Muscle layer of duodenum (tissue), 2 donors: ENCODE results near the gene HAO2.
"Not testable (repeated sequence)": the region's sequence is repeated elsewhere in the genome, so short reads cannot be mapped to it uniquely, and the experiment has no call there.

Source experiments
- H3K27ac ChIP-seq: one replicate; pipeline ENCODE4 v1.7.0; 2013; ENCODE audit warnings: mild to moderate bottlenecking, low read length
- H3K27me3 ChIP-seq: one replicate; pipeline ENCODE4 v1.7.0; 2013; ENCODE audit warnings: low read depth, mild to moderate bottlenecking, control low read depth, low read length
- H3K36me3 ChIP-seq, 2 donors: one replicate each; pipeline ENCODE4 v1.7.0; 2013; ENCODE audit warnings: low read length in 2 of 2, control low read depth in 1 of 2, mild to moderate bottlenecking in 1 of 2; ENCODE audit not compliant: insufficient read depth in 2 of 2, control insufficient read depth in 1 of 2
- H3K4me1 ChIP-seq, 2 donors: one replicate each; pipeline ENCODE4 v1.7.0; 2013; ENCODE audit warnings: low read length in 2 of 2, mild to moderate bottlenecking in 2 of 2, control low read depth in 1 of 2, moderate library complexity in 1 of 2; ENCODE audit not compliant: insufficient read depth in 2 of 2, control insufficient read depth in 1 of 2
- H3K4me3 ChIP-seq, 2 donors: one replicate each; pipeline ENCODE4 v1.7.0; 2013; ENCODE audit warnings: low read length in 2 of 2, low read depth in 1 of 2, mild to moderate bottlenecking in 1 of 2
- H3K9me3 ChIP-seq, 2 donors: one replicate each; pipeline ENCODE4 v1.7.0; 2013; ENCODE audit warnings: low read length in 2 of 2, control low read depth in 1 of 2, mild to moderate bottlenecking in 1 of 2; ENCODE audit not compliant: control insufficient read depth in 1 of 2
- donor health status: healthy.

HAO2 gene

GRCh38 chr1:119348941-119349340, 19.6 kb upstream of the HAO2 start:
- Histone ChIP-seq H3K4me1 (no peaks in the 10 kb centered on the region), H3K36me3 (no peaks in the 10 kb centered on the region), H3K27me3 (no peaks in the 10 kb centered on the region), H3K9me3 (peaks cover 0 to 3% of the 10 kb centered on the region in 2 donors), H3K27ac (no peak overlapping the region), H3K4me3 (no peak overlapping the region)

DNA sequence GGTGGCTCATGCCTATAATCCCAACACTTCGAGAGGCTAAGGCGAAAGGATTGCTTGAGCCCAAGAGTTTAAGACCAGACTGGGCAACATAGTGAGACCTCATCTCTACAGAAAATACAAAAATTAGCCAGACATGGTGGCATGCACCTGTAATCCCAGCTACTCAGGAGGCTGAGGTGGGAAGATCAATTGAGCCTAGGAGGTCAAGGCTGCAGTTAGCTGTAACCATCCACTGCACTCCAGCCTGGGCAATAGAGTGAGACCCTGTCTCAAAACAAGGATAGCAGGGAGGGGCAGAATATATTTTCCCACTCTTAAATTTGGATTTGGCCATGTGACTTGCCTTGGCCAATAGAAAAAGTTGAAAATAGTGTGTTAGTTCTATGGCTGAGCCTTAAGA, 17.7 kb upstream of the HAO2 start:
- H3K4me3 ChIP-seq, H3K9me3 ChIP-seq, H3K27me3 ChIP-seq, H3K36me3 ChIP-seq, H3K27ac ChIP-seq, H3K4me1 ChIP-seq: not testable (repeated sequence)

DNA sequence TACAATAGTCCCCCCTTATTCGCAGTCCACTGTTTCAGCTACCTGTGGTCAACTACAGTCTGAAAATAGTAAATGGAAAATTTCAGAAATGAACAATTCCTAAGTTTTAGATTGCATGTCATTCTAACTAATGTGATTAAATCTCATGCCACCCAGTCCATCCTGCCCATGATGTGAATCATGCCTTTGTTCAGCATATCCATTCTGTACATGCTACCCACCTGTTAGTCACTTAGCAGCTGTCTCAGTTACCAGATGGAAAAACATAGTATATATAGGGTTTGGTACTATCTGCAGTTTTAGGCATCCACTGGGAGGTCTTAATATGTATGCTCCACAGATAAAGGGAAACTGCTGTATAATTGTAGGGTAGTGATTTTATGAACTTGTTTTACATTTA, 16.6 kb upstream of the HAO2 start:
- H3K4me3 ChIP-seq: no peak overlapping the region
- H3K27ac ChIP-seq: no peak overlapping the region
- no peaks in the 10 kb centered on the region for H3K9me3 ChIP-seq
- H3K4me1 ChIP-seq: no peaks in the 10 kb centered on the region
- no peaks in the 10 kb centered on the region for H3K36me3 ChIP-seq
- no peaks in the 10 kb centered on the region for H3K27me3 ChIP-seq

GRCh38 chr1:119353836-119354235, 14.7 kb upstream of the HAO2 start:
- Histone ChIP-seq H3K27ac (no peak overlapping the region), H3K36me3 (no peaks in the 10 kb centered on the region), H3K4me3 (no peak overlapping the region), H3K4me1 (no peaks in the 10 kb centered on the region), H3K9me3 (no peaks in the 10 kb centered on the region), H3K27me3 (no peaks in the 10 kb centered on the region)

- no peak overlapping the region for H3K27ac ChIP-seq
- no peaks in the 10 kb centered on the region for H3K4me1 ChIP-seq
- H3K27me3 ChIP-seq: no peaks in the 10 kb centered on the region
- H3K36me3 ChIP-seq: no peaks in the 10 kb centered on the region
- H3K4me3 ChIP-seq: no peak overlapping the region
- no peaks in the 10 kb centered on the region for H3K9me3 ChIP-seq
Measured at GRCh38 chr1:119358636-119359035, 9.9 kb upstream of the HAO2 start.

DNA sequence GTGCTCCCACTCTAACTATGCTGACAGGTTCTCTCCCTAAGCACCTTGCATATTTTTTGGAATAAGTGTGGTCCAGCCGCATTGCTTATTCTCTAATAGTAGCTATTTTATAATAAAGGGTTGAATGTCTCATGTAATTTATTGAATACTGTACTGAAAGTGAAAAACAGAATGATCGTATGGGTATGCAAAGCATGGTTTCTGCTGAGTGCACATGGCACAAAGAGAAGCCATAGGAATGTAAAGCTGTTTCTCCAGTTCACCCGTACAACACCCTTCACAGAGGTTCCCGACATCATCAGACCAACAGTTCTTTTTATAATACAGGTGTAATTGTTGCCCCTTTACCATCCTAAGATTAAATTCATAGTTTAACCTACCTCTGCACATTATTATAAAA, 8.9 kb upstream of the HAO2 start:
- no peaks in the 10 kb centered on the region for H3K27me3 ChIP-seq
- no peaks in the 10 kb centered on the region for H3K4me1 ChIP-seq
- no peaks in the 10 kb centered on the region for H3K36me3 ChIP-seq
- no peak overlapping the region for H3K4me3 ChIP-seq
- H3K27ac ChIP-seq: no peak overlapping the region
- H3K9me3 ChIP-seq: no peaks in the 10 kb centered on the region

GRCh38 chr1:119361205-119361604, 7.4 kb upstream of the HAO2 start:
- no peak overlapping the region for H3K4me3 ChIP-seq
- no peaks in the 10 kb centered on the region for H3K27me3 ChIP-seq
- H3K27ac ChIP-seq: no peak overlapping the region
- no peaks in the 10 kb centered on the region for H3K4me1 ChIP-seq
- H3K36me3 ChIP-seq: no peaks in the 10 kb centered on the region
- no peaks in the 10 kb centered on the region for H3K9me3 ChIP-seq

- Histone ChIP-seq H3K36me3 (no peaks in the 10 kb centered on the region), H3K27ac (no peak overlapping the region), H3K4me1 (no peaks in the 10 kb centered on the region), H3K9me3 (no peaks in the 10 kb centered on the region), H3K4me3 (no peak overlapping the region), H3K27me3 (no peaks in the 10 kb centered on the region)
Measured at GRCh38 chr1:119361620-119362344, 6.8 kb upstream of the HAO2 start.

GRCh38 chr1:119363162-119363561, 5.4 kb upstream of the HAO2 start:
- H3K36me3 ChIP-seq: no peaks in the 10 kb centered on the region
- H3K4me3 ChIP-seq: no peak overlapping the region
- H3K4me1 ChIP-seq: no peaks in the 10 kb centered on the region
- no peak overlapping the region for H3K27ac ChIP-seq
- H3K9me3 ChIP-seq: no peaks in the 10 kb centered on the region
- no peaks in the 10 kb centered on the region for H3K27me3 ChIP-seq

DNA sequence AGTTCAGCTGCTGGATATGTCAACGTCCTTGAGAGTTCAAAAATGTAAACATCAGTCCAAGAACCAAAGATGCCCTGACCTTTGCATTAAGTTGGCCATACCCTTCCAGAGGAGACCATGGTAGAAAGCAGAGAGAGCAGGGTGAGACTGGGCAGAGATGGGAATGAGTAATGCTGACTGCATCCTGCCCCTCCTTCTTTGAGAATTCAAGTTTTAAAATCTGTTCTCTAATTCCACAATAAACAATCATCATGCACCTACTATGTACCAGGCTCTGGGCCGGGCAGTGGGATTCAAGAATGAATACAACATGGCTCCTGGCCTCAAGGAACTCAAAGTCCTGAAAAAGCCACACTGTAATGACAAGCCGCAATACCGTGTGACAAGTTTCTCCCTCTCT, 3.9 kb upstream of the HAO2 start:
- H3K9me3 ChIP-seq: no peaks in the 10 kb centered on the region

DNA sequence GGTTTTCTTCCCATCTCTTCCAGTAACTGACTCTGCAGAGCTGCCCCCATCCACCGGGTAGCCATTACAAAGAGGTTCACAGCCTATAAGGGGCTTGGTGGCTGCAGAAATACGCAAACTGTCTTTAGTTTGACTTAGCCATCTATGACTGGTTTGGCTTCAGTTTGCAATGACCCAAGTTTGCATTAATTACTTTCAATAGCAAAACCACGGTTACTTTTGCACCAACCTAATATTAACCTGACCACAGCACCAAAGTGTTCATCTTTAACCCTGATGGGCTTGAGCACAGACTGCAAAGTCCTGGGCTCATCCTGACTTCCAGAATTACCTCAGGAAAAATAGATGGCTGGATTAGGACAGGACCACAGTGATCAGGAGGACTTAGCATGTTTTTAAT, 2.2 kb upstream of the HAO2 start:
- Histone ChIP-seq H3K27ac (no peak overlapping the region), H3K4me1 (no peaks in the 10 kb centered on the region), H3K9me3 (no peaks in the 10 kb centered on the region), H3K4me3 (no peak overlapping the region), H3K36me3 (no peaks in the 10 kb centered on the region), H3K27me3 (no peaks in the 10 kb centered on the region)

More for the DNA sequence above, 3.9 kb upstream of the HAO2 start:
- no peaks in the 10 kb centered on the region for H3K27me3 ChIP-seq
- H3K4me1 ChIP-seq: no peaks in the 10 kb centered on the region
- no peak overlapping the region for H3K4me3 ChIP-seq
- H3K27ac ChIP-seq: no peak overlapping the region
- no peaks in the 10 kb centered on the region for H3K36me3 ChIP-seq

- Histone ChIP-seq H3K27me3 (no peaks in the 10 kb centered on the region), H3K36me3 (no peaks in the 10 kb centered on the region), H3K27ac (no peak overlapping the region), H3K4me1 (no peaks in the 10 kb centered on the region), H3K4me3 (no peak overlapping the region), H3K9me3 (no peaks in the 10 kb centered on the region)
Measured at GRCh38 chr1:119367432-119368124, 1.0 kb upstream of the HAO2 start.
